ENCODE results near the gene CHST1.

CHST1 gene

DNA sequence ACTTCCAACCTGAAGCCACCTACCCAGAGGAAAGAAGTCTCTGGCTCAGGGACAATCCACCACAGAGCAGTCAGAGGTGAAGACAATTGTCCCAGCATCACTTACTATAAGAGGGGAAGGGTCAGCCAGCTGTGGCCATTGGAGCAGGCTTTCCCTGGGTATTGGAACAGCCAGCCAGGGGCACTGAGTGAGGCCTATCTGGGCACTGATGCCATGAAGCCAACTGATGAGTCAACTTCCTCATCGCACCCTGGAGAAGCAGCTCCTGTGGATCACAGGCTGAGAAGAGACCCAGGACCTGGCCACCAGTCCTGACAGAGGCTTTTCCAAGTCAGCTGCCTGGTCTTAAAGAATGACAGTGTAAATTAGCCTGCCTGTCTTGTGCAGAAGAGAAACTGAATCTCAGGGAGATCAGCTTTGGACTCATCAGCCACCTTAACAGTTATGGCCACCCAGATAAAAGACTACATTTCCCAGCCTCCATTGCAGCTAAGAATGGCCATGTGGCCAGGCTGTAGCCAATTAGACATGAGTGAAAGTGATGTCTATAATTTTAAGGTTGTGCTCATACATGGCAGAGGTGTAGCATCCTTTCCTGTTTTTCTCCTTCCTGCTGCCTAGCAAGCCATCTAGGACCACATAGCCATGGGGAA is 19.0 kb downstream of the CHST1 start:
- no peak for DNase-seq (ENCODE audit: low read depth in 2 of 2)

DNA sequence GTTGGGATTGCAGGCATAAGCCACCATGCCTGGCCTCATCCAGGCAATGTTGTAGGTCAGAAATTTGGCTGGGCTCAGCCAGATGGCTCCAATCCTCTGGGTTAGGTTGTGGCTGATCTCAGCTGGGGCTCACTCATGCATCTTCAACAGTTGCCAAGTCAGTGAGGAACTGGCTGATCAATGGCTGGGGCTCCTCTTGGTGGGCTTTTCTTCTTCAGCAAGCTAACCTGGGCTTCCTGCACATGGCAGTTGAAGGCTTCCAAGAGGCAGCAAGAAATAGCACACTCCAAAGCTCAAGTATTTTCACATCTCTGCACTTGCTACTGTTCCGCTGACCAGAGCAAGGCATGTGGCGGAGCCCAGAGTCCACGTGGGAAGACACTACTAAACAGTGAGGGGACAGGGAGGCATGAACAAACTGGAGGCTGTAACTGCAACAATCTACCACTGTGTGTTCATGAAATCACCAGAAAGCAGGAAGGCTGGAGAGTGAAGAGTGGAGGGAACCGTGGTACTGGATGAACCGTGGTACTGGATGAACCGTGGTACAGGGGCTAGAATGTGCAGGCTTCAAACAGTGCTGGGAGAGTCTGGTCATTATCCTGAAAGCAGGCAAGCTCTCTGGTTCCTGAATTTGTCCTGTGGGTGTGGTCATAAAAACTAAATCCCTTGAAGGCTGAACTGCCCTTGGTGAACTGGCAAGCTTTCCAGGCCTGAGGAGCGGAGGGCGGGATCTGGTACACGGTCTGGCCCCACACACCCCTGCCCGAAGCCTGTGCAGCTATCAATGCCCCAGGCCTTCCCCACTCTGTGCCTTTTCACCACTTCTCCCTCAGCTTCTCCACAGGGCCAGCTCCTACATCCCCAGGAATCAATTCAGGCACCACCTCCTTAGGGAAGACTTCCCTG is 20.2 kb downstream of the CHST1 start:
- no peak for DNase-seq (ENCODE audit: low read depth in 2 of 2)

DNA sequence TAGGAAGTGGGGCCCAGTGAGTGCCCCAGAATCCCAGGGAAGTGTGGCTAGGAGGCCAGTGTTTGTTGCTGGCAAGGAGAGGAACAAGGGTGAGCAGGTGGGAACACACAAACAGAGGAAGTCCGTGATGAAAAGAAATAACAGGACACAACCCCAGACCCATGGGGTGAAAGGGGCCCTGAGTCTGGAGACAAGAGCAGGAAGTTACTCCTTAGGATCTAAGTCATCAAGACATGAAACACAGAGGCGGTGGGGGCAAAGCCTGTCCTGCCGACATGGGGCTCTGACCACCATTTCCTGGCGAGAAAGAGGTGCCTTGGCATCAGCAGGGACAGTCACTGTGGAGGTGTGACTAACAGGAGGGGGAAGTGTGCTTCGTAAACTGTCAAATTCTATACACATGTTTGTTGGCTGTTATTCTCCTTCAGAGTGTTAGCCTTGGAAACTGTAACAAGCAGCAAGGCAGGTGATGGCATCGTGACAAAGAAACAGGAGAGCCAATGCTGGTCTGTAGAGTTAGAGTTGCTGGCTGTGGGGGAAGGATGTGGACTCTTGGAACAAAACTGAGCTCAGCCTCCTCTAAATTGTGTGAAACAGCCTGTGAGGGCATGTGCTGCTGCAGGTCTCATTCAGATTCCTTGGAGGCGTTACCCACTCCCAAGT is 21.7 kb downstream of the CHST1 start:
- DNase-seq (ENCODE audit: low read depth in 2 of 2), result no peak

DNA sequence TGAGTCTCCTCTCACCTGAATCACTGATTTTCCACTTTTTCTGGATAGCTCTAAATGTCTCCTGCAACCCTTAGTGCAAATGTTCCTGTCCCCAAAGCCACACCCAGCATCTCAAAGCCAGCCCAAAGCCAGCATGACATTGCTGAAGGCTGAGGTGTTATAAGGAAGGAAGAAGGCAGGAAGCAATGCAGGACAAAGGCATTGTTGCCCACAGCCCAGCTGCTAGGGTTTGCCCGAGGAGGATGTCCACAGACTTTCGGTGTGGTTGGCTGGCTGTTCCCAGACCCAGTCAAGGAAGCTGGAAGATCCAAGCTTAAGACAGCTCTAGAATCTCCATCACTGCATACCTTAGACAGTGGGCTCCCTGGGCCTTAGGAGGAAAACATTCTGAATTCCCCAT is 23.5 kb downstream of the CHST1 start:
- DNase-seq (ENCODE audit: low read depth in 2 of 2), result no peak

DNA sequence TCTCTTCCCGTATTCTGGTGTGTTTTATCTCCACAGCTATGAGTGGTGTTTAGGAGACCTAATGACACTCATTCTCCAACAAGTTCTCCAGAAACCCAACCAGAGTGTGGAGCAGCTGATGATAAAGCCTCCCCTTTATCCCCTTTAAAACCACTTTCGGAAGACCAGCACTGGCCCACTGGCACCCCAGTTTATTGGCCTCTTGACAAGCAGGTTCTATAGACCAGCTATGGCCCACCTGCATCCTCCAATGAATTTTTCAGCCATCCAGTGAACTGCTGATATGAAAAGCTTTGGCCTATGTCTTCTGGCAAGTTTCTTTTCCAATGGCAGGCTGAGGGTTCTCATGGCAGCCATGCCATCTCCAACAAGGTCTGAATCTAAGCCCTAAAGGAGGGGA is 27.4 kb downstream of the CHST1 start:
- DNase-seq (ENCODE audit: low read depth in 2 of 2), result no peak

DNA sequence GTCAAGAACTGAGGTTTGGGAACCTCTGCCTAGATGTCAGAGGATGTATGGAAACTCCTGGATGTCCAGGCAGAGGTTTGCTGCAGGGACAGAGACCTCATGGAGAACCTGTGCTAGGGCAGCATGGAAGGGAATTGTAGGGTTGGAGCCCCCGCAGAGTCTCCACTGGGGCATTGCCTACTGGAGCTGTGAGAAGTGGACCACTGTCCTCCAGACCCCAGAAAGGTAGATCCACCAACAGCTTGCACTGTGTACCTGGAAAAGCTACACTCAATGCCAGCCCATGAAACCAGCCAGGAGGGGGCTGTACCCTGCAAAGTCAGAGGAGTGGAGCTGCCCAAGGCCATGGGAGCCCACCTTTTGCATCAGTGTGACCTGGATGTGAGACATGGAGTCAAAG is 29.5 kb downstream of the CHST1 start:
- no peak for DNase-seq (ENCODE audit: low read depth in 2 of 2)

DNA sequence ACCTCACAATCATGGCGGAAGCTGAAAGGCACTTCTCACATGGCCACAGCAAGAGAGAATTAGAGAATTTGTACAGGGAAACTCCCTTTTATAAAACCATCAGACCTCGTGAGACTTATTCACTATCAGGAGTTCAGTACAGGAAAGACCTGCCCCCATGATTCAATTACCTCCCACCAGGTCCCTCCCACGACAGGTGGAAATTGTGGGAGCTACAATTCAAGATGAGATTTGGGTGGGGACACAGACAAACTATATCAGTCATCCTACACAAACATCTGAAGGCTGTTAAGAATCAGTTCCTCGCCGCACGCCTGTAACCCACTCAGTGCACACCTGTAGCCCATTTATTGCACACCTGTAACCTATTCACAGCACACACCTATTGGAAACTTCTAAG is 39.8 kb downstream of the CHST1 start:
- DNase-seq (ENCODE audit: low read depth in 2 of 2), result no peak

DNA sequence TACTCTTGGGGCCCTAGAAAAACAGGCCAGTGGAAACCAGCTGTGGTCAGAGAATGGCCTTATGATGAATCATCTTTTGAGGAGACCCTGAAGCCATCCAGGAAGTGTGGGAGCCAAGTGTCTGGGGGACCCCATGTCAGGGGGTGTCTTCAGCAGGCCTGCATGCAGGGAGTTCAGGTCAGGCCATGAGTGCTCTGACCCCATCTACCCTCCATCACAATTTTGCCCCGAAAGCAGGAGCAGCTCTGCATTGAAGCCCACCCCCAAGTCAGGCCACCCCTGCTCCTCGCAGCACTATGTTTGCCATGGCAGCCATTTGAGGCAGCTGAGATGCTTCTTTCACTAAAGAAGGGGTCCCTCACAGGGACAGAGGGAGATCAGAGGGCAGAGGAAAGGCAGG is 41.3 kb downstream of the CHST1 start:
- DNase-seq (ENCODE audit: low read depth in 2 of 2), result no peak

DNA sequence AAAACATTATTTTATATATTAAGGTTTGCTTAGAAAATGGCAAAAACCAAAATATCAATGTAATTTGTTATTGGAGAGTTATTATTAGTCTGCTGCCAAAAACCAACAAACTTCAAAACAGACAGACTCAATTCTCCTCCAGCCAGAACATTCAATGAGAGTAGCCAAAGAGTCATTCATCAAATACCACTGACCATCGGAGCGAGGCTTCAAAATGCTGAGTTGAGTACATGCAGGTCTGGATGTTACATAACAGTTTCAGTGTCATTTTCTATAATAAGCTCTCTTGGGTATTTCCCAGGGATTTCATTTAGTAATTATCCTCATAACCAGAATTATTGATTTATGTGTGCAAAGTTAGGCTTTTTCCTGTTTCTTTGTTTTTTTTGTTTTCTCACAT is 42.6 kb downstream of the CHST1 start:
- DNase-seq (ENCODE audit: low read depth in 2 of 2), result no peak

DNA sequence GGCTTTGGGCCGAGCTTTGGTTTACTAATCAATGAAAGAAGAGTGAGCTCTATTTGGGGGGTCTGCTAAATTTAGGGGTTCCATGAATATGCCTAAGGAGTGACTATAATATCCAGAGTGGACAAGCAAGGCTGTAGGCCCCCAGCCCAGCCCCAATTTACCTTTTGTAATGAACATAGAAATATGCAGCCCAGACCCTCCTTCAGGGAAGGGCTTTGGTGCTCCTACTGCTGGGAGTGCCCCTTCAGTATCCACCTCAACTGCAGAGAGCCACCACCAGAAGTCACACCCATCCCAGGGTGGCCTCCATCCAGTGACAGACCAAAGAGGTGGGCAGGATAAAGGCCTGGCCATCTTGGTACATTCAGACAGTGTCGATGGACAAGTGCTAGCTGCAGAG is 43.1 kb downstream of the CHST1 start:
- DNase-seq (ENCODE audit: low read depth in 2 of 2), result no peak

DNA sequence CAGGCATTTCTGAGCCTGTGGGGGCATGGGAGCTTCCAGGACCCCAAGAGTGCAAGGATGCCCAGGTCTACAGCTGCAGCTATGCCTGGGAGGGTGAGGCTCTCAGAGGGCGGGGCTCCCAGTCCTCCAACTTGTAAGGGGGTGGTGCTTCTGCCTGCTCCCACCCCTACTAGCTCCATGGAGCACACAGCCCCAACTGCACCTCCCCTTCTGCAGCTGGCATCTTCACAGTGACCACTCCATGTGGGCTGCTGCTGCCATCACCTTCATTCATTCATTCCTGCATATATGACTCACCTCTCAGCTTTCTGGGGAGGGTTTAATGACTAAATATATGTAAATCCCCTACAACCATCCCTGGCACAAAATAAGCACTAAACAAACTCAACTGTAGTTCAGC is 43.8 kb downstream of the CHST1 start:
- no peak for DNase-seq (ENCODE audit: low read depth in 2 of 2)

DNA sequence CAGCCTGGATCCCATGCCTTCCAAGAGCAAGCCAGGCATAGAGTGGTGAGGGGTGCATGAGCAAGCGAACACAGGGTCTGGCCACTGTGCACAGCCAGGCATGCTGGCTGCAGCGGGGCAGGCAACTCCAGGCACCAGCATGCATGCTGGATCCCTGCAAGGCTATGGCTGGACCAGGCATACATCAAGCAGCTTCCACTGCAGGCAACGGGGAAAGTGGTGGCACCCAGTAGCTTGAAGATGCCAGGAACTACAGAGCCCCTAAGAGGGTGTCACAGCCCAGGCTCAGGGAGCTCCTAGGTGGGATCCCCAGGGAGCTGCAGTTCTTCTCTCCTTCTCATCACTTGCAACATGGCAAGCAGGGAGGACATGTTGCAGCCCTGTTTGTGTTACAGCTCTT is 45.2 kb downstream of the CHST1 start:
- no peak for DNase-seq (ENCODE audit: low read depth in 2 of 2)

DNA sequence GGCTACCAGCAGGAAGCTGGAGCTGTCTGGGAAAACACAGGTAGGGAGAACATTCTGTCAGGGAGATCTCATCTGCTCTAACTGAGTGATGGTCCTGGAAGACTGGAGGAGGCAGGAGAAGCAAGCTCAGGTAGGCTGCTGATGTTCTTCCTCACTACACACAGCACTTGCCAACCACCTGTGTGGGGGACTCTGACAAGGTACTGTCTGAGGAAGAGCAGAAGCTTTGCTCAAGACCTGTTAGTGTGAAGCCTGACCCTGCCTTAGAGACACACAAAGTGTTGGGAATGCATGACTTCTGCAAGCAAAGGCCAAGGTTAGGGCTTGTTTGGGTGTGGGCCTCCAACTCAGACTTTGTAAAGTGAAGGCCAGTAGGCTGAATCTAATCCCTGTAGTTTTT is 46.5 kb downstream of the CHST1 start:
- DNase-seq (ENCODE audit: low read depth in 2 of 2), result no peak

DNA sequence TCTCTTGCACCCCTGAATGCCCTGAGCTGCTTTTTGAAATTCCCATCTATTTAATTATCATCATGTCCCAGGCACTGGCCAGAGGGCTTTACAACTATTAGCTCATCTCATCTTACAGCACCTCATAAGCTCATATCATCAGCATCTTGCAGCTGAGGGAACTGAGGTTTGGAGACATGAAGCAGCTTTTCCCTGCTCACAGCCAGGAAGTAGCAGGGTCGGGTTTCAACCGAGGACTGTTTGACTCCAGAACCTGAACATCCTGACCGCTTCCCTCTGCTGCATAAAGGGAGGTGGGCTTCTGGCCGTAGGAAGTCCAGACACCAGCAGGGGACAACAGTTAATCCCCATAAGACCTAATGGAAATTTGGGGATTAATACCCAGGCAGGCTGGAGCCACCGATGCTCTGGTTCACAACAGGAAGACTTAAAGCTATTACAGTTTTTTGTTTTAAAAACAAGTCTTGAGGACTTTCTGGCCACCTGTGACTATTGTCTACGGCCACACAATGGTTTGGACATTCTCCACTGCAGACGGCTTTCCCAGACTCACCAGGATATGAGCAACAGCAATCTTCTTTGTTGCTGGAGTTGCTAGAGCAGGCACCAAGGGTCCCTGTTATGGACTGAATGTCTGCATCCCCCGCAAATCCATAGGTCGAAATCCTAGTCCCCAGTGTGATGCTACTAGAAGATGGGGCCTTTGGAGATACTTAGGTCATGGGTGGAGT is 47.4 kb downstream of the CHST1 start:
- no peak for DNase-seq (ENCODE audit: low read depth in 2 of 2)

DNA sequence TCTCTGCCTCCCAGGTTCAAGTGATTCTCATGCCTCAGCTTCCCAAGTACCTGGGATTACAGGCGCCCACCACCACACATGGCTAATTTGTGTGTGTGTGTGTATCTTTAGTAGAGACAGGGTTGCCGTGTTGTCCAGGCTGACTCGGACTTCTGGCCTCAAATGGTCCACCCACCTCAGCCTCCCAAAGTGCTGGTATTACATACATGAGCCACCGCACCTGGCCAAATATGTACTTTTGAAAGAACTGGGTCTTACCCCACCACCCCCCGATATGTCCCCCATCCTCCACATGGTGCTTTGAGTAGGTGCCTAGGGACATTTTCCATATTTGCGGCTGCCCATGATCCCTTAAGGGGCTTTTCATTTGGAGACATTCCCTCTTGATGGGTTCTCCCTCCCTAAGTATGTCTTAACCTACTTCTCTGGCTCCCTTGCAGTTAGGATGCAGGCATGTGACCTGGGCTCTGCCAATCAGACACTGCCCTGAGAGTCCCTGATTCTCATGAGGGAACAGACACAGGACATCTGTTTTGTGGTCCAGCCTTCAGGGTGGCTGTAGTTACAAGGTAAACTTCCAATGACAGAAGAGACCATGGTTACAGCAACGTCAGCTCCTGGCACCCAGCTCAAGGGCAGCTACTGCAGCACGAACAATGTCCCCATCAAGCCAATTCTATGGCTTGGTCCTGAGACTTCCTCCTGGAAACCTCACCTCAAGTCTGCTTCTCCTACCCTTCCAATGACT is 48.4 kb downstream of the CHST1 start:
- DNase-seq (ENCODE audit: low read depth in 2 of 2), result no peak

DNA sequence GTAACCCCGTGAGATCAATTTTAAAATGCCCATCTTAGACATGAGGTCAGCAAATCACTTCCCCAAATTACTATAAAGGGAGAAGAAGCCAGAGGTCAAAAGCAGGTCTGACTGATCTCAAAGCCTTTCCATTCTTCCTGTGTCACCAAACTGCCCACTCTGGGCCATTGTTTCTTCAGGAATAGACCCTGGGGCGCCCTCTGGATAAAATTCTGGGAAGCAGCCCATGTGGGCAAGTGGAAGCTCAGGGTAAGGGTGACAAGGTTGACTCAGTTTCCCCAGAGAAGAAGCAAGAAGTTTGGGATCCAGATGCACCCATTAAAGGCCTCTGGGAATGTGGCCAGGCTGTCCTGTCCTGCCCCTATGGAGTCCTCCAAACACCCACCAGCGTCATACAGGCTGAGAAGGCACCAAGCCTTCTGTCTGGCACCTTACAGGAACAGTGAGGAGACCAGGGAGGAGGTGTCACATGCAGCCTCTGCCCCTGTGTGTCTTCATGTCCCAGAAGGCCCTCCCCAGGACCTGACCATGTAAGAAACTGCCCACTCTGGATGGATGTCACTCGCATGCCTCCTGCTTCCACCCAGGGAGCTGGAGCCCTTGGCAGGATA is 50.1 kb downstream of the CHST1 start:
- DNase-seq (ENCODE audit: low read depth in 2 of 2), result no peak

DNA sequence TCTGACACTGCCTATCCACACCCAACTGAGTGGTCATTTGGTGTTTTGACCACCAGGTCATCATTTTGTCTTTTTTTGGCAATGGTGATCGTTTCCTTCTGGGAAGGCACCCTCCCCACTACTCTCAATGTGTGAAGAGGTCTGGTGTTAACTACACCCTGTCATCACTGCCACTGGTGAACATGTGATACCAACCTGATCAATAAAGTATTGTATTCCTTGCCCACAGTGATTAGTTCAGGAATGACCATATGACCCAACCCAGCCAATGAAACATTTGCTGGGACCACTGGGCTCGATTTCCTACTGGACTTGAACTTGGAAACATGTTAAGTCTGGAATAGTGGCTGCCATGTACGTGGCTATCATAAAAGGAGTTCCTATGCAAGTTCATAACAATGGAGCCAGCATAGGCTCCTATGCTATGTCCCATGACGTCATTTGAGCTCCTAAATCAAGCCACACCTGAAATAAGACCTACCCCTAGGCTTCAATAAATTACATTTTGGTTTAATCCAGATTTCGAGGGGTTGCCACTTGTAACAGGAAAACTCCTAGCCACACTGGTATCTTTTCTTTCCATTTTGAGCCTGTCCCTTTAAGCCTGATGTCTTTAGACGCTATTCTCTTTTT is 51.1 kb downstream of the CHST1 start:
- no peak for DNase-seq (ENCODE audit: low read depth in 2 of 2)

DNA sequence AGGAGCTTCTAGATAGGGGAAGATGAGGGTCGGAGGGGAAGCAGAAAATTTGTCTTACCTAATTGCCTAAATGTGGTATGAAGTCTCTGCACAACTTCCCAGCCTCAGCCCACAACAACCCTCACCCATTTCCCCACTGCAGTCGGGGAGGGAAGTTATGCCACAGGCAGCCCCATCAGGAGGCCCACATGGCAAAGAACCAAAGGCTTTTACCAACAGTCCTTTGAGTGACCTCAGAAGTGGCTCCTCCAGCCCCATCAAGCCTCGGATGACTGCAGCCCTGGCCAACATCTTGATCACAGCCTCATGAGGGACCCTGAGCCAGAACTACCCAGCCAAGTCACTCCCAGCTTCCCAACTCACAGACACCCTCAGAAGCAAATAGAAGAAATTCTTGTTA is 54.8 kb downstream of the CHST1 start:
- DNase-seq (ENCODE audit: low read depth in 2 of 2), result no peak

DNA sequence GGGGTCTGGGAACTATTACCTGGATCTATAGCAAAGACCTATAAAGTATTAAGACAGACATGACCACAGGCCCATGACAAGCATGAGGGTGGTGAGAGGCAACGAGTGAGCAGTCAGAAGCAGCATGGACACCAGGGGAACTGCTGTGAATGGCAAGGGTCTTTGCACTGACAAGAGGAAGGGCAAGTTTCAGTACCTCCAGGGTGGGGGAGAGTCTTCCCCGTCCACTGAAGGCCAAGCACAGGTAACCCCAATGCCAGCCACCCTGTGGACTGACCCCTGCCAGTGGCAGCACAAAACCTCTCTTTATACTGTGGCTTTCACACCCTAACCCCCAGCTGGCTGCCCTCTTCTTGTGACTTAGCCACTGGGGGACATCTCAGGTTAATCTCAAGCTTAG is 55.5 kb downstream of the CHST1 start:
- no peak for DNase-seq (ENCODE audit: low read depth in 2 of 2)

DNA sequence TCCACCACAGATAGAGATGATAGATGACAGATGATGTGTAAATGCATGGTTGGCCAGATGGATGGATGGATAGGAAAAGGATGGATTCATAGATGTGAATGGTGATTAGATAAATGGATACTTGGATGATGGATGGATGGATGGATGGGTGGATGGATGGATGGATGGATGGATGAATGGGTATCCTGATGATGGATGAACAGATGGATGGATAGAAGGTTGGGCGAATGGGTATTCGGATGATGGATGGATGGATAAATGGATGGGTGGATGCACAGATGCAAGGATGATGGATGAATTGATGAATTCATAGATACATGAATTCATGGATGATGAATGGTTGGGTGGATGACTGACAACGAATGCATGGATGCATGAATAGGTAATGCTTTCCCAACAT is 56.1 kb downstream of the CHST1 start:
- DNase-seq (ENCODE audit: low read depth in 2 of 2), result no peak

DNA sequence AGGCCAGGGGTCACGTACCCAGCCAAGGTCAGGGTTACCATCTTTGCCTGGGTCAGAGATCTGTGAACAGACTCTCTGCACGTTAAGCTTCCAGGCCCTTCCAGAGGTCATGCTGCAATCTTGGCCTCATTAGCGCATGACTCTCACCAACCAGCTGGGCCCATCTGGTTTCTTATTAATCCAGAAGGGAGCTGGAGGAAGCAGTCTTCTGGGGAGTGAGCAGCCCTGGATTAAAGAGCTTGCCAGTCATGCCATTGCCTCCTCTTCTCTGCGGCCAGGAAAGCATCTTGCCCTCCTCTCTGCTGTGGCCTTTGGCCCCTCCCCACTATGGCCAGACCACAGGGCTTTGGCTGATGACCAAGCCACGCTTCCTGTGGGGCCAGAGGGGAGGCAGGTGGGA is 57.4 kb downstream of the CHST1 start:
- DNase-seq (ENCODE audit: low read depth in 2 of 2), result no peak

Data from fibroblast of skin of left quadriceps (primary cell).